Measurements from ENCODE around the gene UBL4B. TPM values are rescaled to one million over a fixed set of nuclear protein-coding genes. Genes with fewer than 3 reads are reported as not detected.

The UBL4B gene
- total RNA-seq, 4 donors from 2014 or later: 0.41 TPM; not detected in 3

GRCh38 chr1:110094931-110095654 lies 17.1 kb upstream of the UBL4B start:
- Histone ChIP-seq H3K27ac (no peak overlapping the region), H3K36me3 (no peaks in the 10 kb centered on the region), H3K4me3 (no peak overlapping the region), H3K4me1 (no peaks in the 10 kb centered on the region), H3K27me3 (peaks cover 20% of the 10 kb centered on the region), H3K9me3 (no peaks in the 10 kb centered on the region)
- intact Hi-C loops (cut with DNase I; ENCODE audit: low total_unique reads): no loop called here
- no peak for DNase-seq
- TF ChIP-seq POLR2A (IDR thresholded peaks at IDR 0.05) (no peak), CTCF (IDR thresholded peaks at IDR 0.05) (no peak), POLR2AphosphoS5 (IDR thresholded peaks at IDR 0.05) (no peak), EP300 (IDR thresholded peaks at IDR 0.05; ENCODE audit: low read depth) (no peak)
- in situ Hi-C loops (cut with MboI; ENCODE audit: low pct_ligation_motif_present in 1 of 4, low pct_unique_long_range_greater_than_20kb in 1 of 4, low sequenced_read_pairs in 3 of 4): no loop called here
- 20 to 56% methylated on average over 1 to 7 of the region's 7 CpGs for WGBS, 2 donors (ENCODE audit: low coverage in 1 of 2)

- Histone ChIP-seq H3K4me3 (no peak overlapping the region), H3K27ac (no peak overlapping the region), H3K36me3 (no peaks in the 10 kb centered on the region), H3K4me1 (no peaks in the 10 kb centered on the region), H3K9me3 (no peaks in the 10 kb centered on the region), H3K27me3 (peaks cover 20% of the 10 kb centered on the region)
- WGBS, 2 donors (ENCODE audit: low coverage in 1 of 2): 83 to 90% methylated on average over 4 to 11 of the region's 11 CpGs
- DNase-seq: no peak
- TF ChIP-seq CTCF (IDR thresholded peaks at IDR 0.05): no peak
- TF ChIP-seq POLR2AphosphoS5 (IDR thresholded peaks at IDR 0.05): no peak
- TF ChIP-seq POLR2A (IDR thresholded peaks at IDR 0.05): no peak
- TF ChIP-seq EP300 (IDR thresholded peaks at IDR 0.05; ENCODE audit: low read depth): no peak
- in situ Hi-C loops (cut with MboI; ENCODE audit: low pct_ligation_motif_present in 1 of 4, low pct_unique_long_range_greater_than_20kb in 1 of 4, low sequenced_read_pairs in 3 of 4): no loop called here
- intact Hi-C loops (cut with DNase I; ENCODE audit: low total_unique reads): no loop called here
These were observed 14.6 kb upstream of the UBL4B start for GRCh38 chr1:110097507-110098221.

DNA sequence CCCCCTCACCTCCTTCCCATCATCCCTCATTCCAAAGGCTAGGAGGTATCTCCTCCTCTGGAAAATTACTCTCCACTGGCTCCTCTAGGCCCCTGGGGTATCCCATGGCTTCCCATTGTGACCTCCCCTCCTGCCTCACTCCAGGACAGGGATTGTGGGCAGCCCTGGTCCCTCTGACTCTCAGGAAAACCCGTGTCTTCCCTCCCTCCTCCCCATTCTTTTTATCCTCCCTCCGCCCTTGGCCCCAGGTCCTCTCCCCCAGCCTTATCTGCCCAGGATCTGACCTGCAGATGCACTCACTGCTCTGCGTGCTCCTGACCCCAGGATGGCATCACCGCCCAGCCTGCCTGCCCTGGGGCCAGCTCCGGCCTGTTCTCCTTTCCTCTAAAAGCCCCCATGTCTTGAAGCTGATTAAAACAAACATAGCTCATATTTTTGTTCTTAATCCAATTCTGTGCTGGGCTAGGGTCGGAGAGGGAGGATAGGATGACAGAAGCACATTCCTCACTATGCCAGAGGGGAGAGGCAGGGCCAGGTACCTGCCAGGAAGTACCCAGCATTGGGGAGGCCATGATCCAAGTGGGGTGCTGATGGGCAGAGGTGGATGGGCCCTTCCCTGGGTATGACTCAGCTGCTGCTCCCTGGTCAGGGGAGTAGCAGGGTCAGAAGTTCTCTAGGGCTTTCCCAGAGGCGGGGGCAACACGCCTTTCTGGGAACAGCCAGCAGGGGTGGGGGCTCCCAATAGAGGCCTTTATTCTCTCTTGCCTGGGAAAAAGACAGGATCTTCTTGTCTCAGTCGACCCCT lies 13.8 kb upstream of the UBL4B start:
- WGBS, 2 donors (ENCODE audit: low coverage in 1 of 2): 78 to 88% methylated on average over 3 to 9 of the region's 9 CpGs
- H3K27me3 ChIP-seq: peaks cover 20% of the 10 kb centered on the region
- intact Hi-C loops (cut with DNase I; ENCODE audit: low total_unique reads): no loop called here
- no peak overlapping the region for H3K4me3 ChIP-seq
- H3K27ac ChIP-seq: no peak overlapping the region
- TF ChIP-seq POLR2AphosphoS5 (IDR thresholded peaks at IDR 0.05) (no peak), EP300 (IDR thresholded peaks at IDR 0.05; ENCODE audit: low read depth) (no peak)
- no peak for DNase-seq
- no peaks in the 10 kb centered on the region for H3K4me1 ChIP-seq
- in situ Hi-C loops (cut with MboI; ENCODE audit: low pct_ligation_motif_present in 1 of 4, low pct_unique_long_range_greater_than_20kb in 1 of 4, low sequenced_read_pairs in 3 of 4): no loop called here
- no peaks in the 10 kb centered on the region for H3K36me3 ChIP-seq
- no peaks in the 10 kb centered on the region for H3K9me3 ChIP-seq

- no peaks in the 10 kb centered on the region for H3K4me1 ChIP-seq
- H3K27me3 ChIP-seq: peaks cover 6% of the 10 kb centered on the region
- intact Hi-C loops (cut with DNase I; ENCODE audit: low total_unique reads): no loop called here
- H3K36me3 ChIP-seq: no peaks in the 10 kb centered on the region
- in situ Hi-C loops (cut with MboI; ENCODE audit: low pct_ligation_motif_present in 1 of 4, low pct_unique_long_range_greater_than_20kb in 1 of 4, low sequenced_read_pairs in 3 of 4): no loop called here
- no peak overlapping the region for H3K27ac ChIP-seq
- no peak for DNase-seq
- no peak overlapping the region for H3K4me3 ChIP-seq
- no peak for TF ChIP-seq EP300 (IDR thresholded peaks at IDR 0.05; ENCODE audit: low read depth)
- no peak for TF ChIP-seq CTCF (IDR thresholded peaks at IDR 0.05)
- TF ChIP-seq POLR2AphosphoS5 (IDR thresholded peaks at IDR 0.05): no peak
- TF ChIP-seq POLR2A (IDR thresholded peaks at IDR 0.05): no peak
- H3K9me3 ChIP-seq: no peaks in the 10 kb centered on the region
- 47% methylated on average over 2 of the region's 2 CpGs; no CpG with 5 or more reads in 1 of the 2 donors for WGBS, 2 donors (ENCODE audit: low coverage in 1 of 2)
These were observed 11.9 kb upstream of the UBL4B start for GRCh38 chr1:110100335-110100734.
